ENCODE measurements around the gene HS6ST3.
"Not testable (repeated sequence)": the region's sequence is repeated elsewhere in the genome, so short reads cannot be mapped to it uniquely, and the experiment has no call there.

HS6ST3 gene

DNA sequence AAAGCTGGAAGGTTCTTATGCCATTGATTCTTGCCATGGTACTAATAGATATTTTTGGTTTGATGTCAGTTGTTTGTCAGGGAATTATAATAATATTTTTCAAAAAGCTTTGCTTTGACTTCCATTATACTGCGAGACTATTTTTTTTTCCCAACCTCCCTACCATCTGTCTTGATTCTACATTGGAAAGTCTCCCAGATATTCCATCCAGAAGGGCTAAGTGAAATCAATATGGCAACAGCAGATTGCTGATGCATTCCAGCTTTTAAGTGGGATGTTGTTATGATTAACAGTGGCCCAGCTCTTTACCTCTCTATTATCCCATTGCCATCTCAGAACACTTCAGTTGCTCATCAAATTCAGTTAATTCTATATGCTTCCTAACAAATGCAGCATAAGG lies 657.0 kb downstream of the HS6ST3 start:
- DNase-seq, result no peak

DNA sequence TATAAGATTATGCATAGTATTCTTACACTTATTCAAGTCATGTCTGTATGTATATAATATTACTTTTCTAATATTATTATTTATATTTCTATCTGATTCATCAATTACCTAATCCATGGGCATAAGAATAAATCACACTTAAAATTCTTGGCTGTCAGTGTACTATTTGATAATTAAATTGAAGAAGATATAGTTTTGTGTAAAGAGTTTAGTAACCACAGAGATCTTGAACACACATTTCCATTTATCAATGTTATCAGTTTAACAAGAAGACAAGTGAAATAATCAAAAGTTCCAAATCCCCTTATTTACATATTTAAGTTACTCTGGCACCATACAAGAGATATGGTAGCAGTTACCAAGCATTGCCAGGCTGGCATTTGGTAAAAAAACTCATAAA lies 659.9 kb downstream of the HS6ST3 start:
- DNase-seq, result no peak

DNA sequence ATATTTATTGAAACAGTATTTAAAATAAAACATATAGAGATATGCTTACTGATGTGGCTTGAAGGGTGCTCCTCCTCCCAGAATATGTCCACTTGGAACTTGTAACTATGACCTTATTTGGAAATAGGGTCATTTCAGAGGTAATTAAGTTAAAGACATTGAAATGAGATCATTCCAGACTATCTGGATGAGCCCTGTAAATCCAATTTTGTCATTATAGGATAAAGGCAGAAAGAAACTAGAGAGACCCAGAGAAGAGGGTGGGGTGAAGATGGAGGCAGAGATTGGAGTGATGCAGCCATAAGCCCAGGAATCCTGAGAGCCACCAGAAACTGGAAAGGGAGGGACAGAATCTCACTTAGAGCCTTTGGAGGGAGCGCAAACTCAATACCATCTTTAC lies 661.2 kb downstream of the HS6ST3 start:
- DNase-seq, result no peak

DNA sequence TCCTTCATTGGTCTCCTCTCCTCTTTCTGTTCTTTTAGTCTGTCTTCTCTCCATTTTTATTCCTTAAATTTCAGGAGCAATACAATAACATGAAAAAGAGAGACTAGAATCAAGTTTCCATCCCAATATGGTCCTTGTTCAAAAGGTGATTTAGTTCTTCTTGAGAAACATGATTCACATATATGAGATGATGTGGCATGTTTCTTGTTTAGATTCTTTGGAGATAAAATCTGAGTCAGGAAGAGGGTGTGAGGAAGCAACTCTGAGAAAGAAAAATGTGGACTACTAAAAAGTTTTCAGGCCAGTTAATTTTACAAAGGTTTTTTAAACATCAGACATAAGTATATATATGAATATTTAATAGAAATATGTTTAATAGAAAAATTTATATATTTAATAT lies 673.0 kb downstream of the HS6ST3 start:
- DNase-seq, result no peak

DNA sequence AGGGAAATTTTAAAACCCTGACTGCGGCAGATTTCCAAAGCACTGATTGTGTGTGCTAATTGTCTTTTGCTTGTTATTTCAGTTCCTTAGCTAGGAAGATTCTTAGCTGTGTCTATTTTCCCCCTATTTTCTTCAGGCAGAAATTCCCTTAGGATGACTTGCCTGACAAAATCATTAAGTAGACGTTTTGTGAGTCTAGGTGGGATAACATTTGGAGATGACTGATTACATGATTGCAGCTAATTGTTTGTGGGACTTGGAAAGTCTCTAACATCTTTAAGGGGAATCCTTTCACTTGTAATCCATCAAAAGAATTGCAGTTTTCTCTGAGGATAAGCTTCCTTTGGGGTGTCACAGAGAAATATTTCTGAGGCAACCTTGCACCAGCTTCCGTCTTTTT lies 676.4 kb downstream of the HS6ST3 start:
- DNase-seq, result no peak

DNA sequence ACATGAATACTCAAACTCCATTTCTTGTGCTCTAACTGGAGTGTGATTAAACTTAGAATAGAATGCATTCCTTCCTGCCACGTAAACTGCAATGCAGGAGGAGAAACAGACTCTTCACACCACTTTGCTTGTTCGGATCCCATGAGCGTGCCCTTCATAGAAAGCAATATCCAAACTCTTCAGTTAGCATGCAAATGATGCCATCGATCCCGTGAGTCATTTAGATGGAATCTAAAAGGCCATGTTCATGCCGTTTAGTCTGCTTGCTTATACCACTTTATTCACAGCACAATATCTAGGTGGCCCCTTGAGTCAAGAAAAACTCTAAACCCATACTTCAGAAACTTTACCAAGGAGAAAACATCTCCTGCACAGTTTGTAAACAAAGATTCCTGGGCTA lies 678.6 kb downstream of the HS6ST3 start:
- DNase-seq, result no peak

DNA sequence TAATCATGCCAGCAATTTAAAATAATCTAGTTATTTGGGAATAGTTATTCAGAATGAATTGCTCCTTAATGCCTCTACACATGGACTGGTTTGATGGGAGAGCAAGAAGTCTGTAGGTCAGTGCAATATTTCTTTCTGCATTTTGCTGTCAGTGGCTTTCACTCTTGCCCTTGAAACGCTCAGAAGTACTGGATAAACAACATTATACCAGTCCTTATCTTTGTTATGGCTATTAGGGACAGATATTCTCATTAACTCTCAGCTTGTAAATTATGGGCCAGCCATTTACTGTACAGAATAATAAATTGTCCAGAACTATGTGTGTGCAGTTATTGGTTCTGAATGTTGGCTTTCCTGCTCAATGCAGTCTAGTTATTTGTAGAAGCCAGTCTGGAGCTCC lies 680.0 kb downstream of the HS6ST3 start:
- DNase-seq, result no peak

DNA sequence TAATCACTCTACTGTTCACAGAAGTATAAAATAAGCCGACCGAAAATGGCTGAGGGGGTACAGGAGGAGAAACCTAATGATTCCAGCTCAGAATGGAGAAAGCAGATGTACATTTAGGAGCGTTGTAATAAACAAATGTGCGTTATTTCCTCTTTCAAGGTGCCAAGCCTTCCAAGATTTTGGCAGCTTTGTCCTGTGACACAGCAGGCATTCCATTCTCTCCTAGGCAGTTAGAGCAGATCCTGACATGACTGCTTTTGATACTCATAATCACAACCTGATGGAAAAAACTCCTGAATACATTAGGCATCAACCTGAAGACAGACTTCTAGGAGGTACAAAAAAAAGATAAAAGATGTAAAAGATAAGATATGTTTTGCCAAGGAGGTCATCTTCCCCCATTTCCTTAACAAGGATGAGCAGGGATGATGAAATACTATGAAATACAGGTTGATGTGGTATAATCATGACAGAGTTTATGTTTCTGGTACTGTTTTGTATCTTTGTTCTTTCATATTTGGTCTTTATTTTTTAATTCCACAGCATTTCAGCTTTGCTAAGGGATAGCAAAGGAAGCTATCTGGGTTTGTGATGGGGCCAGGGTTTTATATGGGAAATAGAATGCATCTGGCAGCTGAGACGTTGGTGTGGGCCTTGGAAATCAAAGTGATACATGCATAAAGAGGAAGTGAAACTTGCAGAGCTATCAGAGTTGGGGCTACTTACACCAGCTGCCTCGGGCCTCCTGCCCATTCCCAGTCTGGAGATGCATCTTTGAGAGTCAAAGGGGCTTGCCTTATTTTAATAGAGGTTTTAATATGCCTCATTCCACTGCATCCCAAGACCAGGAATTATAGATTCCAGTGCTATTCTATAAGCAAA lies 681.8 kb downstream of the HS6ST3 start:
- peak; percentile 23 for DNase-seq

DNA sequence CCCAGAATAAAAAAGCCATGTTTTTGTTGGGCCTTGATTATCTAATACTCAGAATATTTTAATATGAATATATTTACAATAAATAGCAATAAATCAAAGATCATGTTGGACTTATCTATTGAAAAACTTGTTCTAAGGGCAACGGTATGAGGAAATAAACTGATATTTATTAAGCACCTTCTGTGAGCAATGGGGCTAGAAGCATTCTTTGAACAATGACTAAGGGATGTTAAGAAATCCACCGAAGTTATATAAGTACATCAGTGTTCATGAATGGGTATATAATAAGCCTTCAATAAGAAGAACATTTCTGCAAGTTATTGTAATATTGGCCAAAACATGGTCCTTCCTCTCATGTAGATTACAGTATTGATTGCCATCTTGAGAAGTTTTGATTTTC lies 682.5 kb downstream of the HS6ST3 start:
- DNase-seq, result no peak

DNA sequence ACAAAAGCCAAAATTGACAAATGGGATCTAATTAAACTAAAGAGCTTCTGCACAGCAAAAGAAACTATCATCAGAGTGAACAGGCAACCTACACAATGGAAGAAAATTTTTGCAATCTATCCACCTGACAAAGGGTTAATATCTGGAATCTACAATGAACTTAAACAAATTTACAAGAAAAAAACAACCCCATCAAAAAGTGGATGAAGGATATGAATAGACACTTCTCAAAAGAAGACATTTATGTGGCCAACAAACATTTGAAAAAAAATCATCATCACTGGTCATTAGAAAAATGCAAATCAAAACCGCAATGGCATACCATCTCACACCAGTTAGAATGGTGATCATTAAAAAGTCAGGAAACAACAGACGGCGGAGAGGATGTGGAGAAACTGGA lies 688.4 kb downstream of the HS6ST3 start:
- DNase-seq, result not testable (repeated sequence)

DNA sequence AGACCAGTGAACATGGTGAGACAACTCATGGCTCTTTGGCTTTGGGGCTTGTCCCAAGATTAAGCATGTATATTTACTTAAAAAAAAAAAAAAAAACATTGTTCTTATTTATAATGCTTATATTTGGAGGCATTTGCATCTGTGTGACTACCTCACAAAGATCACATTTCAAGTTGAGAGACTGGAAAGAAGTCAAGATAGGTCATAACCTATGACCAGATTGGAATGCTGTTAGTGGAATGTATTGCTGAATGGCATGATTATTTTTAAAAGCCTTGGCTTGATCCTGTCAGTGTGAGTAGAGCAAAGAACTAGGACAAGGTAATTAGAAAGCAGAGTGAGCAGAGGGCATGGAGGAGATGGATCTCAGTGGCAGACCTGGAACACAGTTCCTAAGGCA lies 689.8 kb downstream of the HS6ST3 start:
- DNase-seq, result no peak

DNA sequence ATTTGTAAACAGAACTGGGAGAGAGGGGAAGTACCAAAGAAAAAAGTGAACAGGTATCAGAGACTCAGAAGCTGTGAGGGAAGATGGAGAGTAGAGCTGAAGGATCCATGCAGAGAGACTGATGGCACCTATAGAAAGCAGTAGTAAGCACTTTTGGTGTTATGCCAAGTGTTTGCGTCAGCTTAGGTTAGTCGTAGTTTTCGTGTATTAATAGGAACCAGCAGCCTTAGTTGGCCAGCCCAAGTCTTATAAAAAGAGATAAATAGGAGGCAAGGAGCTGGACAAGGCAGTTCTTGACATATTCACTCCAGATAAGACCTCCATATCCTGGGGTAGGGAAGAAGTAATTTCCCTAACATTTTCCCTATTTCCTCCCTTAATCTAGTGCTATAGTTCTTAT lies 690.2 kb downstream of the HS6ST3 start:
- no peak for DNase-seq

DNA sequence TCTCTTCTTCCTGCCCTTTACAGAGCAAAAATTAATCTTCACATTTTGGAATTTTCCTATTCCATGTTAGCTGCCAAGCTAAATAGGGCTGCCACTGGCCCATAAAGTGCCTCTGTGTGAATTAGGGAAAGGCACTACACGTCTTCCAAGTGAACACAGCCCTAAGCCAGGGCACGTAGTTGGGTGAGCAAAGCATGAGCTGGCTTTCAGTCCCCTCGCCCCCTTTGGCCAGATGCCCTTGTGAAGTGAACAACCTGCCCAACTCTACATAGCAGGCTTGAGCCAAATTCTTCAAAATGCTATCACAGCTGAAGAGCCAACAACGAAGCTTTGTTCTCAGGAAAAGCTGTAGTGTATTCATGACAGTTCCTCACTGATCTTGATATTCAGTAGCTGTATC lies 691.2 kb downstream of the HS6ST3 start:
- DNase-seq, result peak; percentile 64

DNA sequence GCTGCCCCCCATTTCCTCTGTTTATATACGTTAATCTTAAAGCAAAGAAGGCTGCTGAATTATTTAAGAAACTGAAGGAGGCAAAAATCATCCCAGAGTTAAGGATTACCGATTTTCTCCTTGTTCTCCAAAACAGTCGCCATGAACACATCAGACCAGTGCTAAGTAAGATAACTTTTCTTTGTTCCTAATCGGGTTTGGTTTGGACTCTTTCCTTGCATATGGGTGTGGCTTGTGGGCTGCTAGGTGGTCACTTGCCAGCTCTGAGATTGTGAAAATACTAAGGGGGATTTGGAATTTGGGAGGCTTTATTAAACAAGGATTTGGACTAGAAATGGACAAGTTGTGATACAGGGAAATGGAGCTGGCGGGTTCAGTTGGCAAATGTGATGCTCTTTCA lies 692.3 kb downstream of the HS6ST3 start:
- DNase-seq, result no peak

DNA sequence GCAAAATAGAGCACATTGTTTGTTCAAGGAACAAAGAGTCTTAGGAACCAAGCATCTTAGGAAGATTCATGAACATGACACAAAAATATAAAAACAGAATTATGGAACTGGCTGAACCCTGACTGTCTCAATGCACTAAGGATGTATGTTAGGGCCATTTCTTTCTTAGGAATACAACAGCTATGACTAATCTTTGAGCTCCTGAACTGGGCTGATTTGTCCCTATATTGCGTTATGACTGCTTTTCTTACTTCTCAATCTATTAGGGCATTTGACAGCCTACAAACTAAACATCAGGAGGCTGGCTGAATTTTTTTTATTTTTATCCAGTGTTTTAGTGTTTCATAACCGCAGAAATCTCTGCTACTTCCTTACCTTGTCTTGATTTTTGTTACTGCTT lies 693.1 kb downstream of the HS6ST3 start:
- DNase-seq, result no peak

DNA sequence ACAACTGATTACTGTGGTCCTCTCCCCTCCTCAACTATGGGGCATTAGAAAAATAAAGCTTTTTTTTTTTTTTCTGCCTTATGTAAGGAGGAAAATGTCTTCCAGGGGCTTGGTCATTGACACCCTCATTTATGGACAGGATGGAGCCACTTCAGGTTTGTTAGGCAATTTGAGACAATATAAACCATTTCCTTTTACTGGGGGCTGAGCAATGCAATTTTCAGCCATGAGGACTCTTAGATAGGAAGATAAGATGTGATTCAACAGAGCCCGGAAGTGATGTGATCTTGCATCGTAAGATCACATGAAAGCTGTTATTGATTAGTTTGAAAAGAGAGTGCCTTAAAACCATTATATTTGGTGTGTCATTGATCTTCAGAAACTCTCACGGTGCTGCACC lies 693.6 kb downstream of the HS6ST3 start:
- DNase-seq, result no peak

DNA sequence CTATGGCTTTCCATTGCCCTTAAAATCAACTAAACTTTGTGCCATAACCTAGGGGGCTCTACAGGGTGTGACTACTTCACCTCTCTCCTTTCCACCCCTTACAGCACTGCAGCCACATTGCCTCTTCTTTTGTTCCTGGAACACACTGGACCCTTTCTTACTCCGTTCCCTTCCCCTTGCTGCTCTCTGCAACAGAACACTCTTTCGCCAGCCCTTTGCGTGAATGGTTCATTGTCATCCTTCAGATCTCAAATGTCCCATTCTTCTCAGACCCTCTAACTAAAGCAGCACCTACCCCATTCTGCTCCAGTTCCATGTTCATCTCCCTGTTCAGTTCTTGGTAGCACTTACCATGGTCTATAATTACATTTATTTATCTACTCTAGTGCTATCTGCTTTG lies 696.1 kb downstream of the HS6ST3 start:
- no peak for DNase-seq

DNA sequence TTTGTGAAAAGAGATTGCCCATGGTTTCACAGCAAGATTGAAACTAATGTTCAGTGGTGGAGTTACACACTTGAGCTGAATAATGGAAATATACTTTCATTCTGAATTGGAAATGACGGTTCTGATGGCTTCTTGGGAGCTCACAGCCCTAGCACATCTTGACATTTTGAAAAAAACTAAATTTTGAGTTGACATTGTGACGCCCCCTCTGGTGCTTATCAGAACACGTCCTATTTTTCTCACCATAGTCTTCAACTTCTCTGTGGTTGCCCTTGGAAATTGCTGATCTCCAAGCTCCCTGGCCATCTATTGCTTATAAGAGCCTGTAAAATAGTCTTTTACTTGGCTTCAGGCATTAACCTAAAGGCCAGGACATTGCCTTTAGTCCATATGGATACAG lies 702.3 kb downstream of the HS6ST3 start:
- no peak for DNase-seq

DNA sequence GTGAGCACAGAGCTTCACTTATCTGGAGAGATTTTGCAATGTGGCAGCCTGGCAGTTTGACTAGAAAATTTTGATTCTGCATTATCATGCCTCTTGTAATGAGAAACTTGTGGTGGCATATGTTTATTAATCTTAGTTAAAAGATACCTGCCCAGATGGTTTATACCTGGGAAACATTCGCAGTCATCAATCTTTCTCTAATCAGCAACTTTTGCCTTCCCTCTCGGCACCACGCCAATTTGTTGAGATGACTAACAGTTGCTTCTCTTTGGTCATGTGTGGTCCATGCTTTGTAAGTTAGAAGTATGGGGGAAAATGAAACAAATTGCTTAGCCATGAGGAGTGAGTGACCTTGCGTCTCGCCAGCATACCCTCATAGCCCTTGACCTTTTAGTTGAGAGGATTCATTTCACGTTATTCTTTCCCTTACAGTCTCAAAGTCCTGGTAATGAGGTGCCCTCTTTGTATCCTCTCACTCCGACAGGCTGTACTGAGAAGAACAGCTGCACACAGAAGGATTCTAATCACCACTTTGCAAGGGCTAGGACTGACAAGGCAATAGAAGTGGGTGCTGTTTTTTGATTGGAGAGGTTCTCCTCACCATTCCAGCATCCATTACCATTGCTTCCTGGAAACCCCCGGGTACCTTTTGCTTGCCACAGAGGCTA lies 703.0 kb downstream of the HS6ST3 start:
- no peak for DNase-seq

DNA sequence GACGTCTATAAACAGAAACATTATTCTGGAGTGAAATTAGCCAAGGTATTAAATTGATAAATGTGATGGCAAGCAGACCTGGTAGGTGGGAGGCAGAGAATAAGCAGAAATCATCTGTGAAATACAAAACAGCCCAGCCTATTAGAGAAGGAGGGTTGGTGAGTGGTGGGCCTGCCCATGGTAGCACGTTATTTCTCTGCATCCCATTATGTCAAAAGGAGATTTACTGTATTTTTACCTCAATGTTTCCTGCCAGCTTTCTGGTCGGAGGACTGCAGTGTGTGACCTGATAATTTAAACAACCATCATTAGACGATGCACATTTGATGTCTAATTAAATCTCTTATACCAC lies 703.5 kb downstream of the HS6ST3 start:
- DNase-seq, result no peak

DNA sequence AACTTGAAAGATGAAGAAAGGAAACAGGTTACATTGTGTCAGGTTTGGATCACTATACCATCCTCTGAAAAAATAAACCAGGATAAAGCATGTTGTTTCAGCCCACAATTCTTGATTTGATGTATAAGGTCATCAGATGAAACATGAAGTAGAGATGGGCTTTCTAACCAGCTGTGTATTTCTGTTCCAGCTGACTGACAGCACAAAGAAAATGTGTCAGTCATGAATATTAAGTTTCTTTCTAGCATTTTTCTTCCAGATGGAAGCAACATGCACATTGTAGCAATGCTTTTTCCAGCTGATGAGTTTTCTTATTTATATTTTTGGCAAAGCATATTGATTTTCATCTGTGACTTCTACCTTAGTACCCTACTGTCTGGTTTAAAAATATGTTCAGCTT lies 704.8 kb downstream of the HS6ST3 start:
- DNase-seq, result no peak

DNA sequence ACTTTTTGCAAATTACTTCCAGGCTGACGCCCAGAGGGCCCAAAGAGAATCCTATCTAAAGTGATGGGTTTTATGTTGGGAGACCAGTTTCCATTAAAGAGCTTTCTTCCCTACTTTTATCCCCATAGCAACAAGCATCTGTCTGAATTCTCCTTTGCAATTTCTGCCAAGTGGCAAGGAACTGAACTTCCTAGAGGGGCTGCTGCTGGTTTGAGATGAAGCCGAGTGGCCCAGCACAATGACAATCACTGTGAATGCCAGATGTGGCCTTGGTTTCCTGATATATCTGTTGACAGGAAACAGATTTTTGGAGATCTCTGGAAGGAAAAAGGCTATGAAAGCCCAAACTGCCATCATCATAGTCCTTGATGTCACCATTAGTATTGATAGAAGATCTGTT lies 705.8 kb downstream of the HS6ST3 start:
- no peak for DNase-seq

DNA sequence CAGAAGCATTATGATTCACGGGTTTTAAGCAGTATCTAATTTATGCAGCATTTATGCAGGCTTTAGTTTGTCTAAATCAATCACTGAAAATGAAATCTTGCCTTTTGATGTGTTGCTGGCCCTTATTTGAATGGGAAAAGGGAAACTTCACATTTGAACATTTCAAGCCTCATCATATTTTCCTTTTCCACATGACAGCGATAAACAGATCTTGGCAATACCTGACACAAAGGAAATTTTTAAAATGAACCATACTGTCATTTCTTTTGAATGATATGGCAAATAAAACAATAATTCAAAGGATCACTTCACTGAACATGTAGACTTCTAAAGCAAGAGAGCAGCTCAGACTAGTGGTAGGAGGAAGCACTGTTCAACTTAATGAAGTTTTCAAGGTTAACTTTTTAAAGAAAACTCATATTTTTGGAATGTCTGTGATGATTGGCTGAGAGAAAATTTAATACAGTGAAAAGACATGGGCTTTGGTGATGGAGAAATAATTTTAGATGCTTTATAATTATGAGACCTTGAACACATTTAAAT lies 706.3 kb downstream of the HS6ST3 start:
- DNase-seq, result no peak

DNA sequence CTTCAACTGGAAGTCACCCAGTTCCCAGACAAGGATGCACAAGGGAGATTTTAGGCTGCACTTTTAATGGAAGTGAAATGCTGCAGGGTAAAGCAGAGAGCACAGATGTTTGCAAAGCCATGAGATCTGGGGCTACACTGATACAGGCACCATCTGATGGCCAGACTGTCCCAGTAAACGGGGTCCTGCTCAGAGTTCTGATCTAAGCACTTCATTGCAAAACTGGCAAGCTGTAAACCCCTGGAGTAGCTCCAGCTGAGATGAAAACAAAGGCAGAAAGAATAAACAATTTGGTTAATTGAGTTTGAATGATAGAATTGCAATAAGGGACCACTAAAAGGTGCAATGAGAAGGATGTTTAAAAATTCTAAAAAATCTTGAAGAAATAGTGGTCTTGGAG lies 707.2 kb downstream of the HS6ST3 start:
- no peak for DNase-seq
